GM12864 (cell line): Measurements from ENCODE around the gene UBE2J2.

Experiments used
- DNase-seq: peaks from one replicate; pipeline ENCODE4 v3.0.0-alpha.2; 2011; ENCODE audit warnings: low read depth
- H3K4me3 ChIP-seq: 2 replicates; pipeline ENCODE4 v1.5.1; 2011; ENCODE audit warnings: mild to moderate bottlenecking, low read depth, low read length, control low read depth
- CTCF ChIP-seq: IDR thresholded peaks from 2 replicates; pipeline ENCODE4 v1.5.1; 2011; ENCODE audit warnings: low read depth, mild to moderate bottlenecking, moderate library complexity, low read length, control low read depth, inconsistent platforms; ENCODE audit errors: missing control alignments

The UBE2J2 gene

DNA sequence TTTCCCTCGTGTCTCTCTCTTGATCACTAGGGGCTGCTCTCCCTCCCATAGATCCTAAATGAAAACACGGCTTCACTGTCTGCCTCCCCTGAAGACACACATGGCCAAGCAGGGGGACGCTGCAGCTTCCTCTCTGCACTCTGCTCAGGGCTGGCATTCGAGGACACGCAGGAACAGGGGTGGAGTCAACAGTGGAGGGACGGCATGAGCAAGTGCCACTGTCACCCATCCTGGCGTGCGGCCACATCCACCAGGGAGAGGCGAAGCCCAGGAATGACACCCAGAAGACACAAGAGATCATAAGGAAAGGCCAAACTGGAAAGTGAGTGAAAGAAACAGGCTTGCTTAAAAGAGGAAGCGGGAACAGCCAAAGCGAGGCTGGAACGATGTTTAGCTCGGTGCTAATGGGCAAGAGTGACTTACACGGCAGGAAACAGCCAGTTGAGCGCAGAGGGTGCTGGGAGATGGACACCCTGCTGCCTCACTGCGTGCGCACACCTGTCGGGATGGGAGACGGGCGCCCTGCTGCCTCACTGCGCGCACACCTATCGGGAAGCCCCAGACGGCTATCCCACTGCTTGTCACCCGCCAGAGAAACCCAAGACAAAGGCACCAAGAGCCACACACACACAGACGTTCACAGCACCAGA, 13.6 kb downstream of the UBE2J2 start:
- no peak for TF ChIP-seq CTCF
- H3K4me3 ChIP-seq, result no peak overlapping the region
- DNase-seq, result no peak

DNA sequence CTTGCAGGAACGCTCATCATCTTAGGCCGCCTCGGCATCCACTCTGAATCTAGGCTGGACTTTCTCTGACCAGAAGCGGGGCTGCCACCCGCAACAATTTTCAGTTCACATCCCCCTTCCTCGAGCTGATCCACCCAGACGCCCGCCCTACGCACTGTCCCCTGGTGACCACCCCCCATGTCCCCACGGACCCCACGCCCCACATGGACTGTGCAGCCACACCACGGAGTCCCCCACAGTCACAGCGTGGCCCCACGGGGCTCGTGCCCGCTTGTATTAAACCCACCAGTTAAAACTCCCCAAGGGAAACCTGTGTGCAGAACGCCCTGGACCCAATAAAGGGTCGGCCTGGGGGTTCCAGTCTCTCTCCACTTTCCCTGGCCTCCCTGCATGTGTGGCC, 14.1 kb downstream of the UBE2J2 start:
- TF ChIP-seq CTCF, result no peak
- no peak for DNase-seq
- no peak overlapping the region for H3K4me3 ChIP-seq

GRCh38 chr1:1259119-1259488, 14.6 kb downstream of the UBE2J2 start:
- no peak for DNase-seq
- TF ChIP-seq CTCF, result no peak
- H3K4me3 ChIP-seq, result no peak overlapping the region

DNA sequence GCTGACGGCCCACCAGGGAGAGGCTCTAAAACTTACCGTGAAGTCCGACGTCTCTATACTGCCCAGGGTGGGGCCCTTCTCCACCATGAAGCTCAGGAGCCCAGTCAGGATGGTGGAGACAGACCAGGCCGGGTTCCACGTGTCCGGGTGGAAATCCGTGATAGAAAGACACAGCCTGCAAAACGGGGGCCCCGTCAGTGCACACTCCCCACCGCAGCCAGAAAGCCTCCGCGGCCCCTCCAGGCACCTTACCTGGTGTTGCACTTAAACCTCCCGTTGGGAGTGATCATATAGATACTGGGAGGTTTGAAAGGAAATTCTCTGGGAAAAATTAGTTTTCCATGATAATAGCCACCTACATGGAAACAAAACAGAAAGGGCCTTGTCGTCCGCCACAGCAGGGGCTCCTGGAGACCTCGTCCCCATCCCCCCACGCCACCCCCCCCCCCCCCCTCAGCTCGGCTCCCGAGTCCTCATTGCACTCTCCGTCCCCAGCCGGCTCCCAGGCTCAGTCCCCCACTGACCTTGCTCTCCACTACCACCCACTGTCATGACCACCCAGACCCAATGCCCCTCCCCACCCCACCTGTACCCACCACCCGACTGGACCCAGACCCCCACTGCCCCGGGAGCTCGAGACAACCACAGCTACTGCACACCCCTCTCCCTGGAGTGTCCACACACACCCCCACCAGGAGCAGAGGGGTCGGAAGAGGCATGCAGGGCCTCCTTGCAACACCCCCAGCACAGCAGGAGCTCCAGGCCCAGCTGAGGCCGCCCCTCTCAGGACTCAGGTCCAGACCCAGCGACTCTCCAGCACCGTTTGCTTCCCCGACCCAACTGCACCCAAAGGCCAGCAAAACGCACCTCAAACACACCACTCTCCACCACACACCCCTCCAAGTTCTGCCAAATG, 16.4 kb downstream of the UBE2J2 start:
- H3K4me3 ChIP-seq, result no peak overlapping the region
- DNase-seq, result no peak
- no peak for TF ChIP-seq CTCF

DNA sequence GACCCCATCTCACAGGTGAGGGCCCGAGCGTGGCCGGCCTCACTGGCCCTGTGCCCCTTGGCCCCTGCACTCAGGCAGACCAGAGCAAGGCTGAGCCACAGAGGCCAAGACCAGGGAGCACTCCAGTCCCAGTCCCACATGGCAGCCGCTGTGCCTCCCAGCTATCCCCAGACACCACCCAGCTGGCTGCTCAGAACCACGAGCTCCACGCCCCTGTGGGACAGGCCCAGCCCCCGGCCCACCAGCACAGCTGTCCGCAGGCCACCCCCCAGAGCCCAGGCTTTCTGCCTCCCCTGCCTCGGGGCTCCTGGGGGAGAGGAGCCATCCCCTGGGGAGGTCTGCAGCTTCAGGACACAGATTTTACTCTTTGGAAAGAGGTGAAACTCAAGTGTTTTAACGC, 18.0 kb downstream of the UBE2J2 start:
- no peak for DNase-seq
- TF ChIP-seq CTCF, result no peak
- H3K4me3 ChIP-seq, result no peak overlapping the region

GRCh38 chr1:1255078-1255477, 18.6 kb downstream of the UBE2J2 start:
- no peak overlapping the region for H3K4me3 ChIP-seq
- no peak for TF ChIP-seq CTCF
- DNase-seq, result no peak
